ENCODE results near the gene KATNAL2.

KATNAL2 gene

DNA sequence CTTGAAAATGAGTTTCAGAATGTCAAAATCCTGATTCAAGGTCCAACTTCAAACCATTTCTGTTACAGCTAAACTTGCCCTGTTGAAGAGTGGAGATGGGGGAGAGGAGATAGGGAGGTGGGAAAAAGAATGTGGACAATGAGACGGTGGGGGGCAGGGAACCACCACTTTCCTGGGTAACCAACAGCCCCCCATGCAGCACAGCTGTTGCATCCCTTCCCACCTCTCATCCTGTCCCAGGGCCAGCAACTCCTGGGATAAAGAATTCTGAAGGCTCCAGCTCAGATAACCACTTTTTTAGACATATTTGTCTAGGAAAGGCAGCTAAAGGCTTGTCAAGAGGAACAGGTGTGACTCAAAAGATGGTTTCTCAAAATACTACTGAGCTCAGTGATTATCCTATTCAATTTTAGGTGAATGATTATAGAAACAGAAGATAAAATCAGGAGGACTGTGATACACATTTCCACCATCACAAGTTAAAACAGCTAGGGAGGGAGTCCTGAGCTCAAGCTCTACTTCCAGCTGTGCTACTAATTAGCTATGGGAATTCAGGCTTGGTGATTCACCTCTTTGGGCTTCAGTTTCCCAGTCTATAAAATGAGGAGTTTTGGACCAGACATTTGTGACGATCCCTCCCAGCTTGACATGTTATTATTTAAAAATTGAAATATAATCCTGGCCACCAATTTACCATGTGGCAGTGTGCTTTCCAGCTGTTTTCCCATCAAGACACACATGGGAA lies 196.6 kb downstream of the KATNAL2 start:
- DNase-seq = no peak

DNA sequence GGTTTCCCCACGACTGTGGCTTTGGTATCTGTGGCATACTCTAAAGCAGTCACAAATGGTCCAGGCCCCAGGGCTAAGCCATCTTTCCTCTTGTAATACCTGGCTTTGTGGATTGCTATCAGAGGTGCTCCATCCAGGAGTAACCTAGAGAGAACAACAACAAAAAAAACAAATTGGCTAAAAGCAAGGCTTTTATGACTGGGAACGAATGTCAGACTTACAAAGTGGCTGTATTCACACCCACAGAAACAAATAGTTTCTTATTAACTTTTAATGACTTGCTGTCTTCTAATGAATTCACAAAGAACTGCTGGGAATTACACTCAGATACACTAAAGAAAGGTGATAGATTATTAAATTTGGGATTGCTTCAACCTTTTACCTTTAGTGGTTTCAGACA lies 197.8 kb downstream of the KATNAL2 start:
- no peak for DNase-seq

DNA sequence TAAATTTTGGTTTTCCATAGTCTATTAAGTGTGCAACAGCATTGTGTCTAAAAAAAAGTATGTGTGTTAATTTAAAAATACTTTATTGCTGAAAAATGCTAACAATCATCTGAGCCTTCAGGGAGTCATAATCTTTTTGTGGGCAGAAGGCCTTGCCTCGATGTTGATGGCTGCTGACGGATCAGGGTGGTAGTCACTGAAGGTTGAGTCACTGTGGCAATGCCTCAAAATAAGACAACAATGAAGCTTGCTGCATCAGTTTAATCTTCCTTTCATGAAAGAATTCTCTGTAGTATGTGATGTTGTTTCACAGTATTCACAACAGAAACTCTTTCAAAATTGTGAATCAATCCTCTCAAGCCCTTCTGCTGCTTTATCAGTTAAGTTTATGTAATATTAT lies 201.6 kb downstream of the KATNAL2 start:
- DNase-seq = no peak

DNA sequence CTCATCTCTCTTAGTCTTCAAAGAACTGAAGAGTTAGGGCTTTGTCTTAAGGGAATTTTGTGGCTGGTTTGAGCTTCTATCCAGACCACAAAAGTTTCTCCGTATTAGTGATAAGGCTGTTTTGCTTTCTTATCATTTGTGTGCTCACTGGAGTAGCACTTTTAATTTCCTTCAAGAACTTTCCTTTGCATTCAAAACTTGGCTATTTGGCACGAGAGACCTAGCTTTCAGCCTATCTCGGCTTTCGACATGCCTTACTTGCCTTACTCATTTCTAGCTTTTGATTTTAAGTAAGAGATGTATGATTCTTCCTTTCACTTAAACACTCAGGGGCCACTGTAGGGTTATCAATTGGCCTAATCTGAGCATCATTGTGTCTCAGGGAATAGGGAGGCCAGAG lies 203.0 kb downstream of the KATNAL2 start:
- no peak for DNase-seq

DNA sequence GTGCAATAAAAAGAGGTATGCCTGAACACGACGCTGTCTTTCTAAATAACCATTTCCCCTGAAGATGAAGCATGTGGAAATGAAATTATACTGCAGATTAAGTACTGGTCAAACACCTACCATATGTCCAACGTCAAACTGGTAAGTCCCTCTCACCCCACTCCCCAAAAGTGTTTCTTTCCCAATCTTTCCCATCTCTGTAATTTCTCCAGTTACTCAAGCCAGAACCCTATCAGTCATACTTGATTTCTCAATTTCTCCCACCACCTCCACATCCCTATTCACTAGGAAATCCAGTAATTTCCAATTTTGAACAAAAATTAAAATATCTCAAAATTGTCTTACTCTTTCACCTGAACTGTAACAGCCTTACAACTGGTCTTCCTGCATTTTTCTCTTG lies 203.7 kb downstream of the KATNAL2 start:
- DNase-seq = no peak

DNA sequence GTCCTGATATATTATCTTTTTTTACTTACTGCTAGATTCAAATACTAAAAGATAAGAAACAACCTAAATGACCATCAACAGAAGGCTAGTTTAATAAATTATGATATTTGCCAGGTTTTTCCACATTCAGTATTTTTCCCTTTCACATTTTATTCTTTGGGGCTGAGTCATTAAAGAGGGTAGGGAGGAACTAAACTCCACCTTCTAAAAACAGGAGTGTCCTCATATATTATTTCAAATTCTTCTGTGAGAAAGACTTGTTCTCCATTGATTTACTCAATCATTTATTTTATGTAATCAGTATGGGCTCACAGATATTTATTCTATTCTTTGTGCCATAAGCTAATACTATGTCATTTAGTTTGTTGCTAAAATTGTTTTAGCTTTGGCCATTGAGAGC lies 223.9 kb downstream of the KATNAL2 start:
- no peak for DNase-seq

DNA sequence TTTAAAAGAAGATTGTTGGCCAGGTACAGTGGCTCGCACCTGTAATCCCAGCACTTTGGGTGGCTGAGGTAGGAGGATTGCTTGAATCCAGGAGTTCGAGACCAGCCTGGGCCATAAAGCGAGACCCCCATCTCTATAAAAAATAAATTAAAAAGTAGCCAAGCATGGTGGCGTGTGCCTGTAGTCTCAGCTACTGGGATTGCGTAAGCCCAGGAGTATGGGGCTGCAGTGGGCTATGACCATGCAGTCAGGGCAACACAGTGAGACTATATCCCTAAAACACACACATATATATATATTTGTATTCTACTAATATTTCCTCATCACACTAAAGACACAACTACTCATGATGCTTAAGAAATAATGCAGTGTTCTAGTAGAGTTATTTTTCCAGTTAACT lies 225.8 kb downstream of the KATNAL2 start:
- no peak for DNase-seq

DNA sequence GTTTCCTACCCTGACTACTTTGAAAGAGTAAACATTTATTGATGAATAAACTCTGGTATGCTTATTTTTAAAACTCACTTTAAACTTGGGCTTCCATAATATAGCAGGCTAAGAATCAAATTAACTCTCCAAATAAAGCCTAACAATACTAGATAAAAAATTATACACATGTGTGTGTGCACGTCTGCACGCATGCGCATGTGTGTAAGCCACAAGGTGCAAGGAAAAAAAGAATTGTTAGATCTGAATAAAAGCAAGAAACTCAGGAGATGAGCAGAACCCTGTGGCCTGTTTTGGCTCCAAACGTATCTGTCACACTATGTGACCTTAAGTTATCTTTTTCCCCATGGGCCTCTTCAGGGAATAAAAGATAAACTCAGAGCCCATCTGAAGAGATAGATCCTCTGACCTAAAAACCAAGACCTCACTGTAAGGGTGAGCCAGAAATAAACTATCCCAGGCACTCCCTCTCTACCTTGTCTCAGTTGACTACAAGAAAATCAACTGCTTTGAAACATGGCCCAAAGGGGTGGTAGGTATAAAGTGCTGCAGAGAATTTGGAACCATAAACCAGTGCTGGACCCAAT lies 226.6 kb downstream of the KATNAL2 start:
- DNase-seq = no peak

DNA sequence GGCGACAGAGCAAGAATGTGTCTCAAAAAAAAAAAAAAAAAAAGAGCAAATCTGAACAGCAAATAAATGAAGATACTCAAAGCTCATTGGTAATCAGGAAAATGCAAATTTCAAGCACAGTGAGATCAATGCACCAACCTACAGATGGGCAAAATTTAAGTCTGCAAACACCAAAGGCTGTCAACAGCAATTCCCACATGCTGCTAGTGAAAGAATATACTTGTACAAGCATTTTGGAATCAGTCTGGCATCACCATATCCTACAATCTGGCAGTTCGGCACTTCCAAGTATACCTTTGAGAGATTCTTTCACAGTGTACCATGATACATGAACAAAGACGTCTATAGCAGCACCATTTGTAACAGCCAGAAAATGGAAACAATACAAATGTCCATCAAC lies 228.8 kb downstream of the KATNAL2 start:
- no peak for DNase-seq

DNA sequence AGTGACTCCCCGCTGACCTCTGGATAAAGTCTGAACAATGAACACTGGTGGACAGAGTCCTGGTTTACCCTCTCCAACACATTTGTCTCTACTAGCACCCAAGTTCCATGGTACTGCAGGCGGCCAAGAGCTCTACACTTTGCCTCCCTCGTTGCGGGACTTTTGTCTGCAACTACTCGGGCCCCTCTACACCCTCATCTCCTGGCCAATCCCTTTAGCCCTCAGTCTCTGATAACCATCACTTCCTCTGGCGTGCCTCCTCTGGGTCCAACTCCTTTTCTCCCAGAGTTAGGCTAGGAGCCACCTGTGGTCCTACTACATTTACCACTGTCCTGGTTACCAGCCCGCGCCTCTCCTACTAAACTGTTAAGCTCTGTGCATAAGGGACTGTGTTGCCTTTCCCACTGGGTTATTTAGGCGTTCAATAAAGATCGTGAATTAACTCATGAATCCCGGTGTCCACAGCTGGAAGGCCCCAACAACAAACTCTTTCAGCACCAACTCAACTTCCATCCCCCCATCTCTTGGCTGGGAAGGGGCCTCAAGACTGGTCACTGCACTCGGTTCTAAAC lies 232.1 kb downstream of the KATNAL2 start:
- DNase-seq = no peak

DNA sequence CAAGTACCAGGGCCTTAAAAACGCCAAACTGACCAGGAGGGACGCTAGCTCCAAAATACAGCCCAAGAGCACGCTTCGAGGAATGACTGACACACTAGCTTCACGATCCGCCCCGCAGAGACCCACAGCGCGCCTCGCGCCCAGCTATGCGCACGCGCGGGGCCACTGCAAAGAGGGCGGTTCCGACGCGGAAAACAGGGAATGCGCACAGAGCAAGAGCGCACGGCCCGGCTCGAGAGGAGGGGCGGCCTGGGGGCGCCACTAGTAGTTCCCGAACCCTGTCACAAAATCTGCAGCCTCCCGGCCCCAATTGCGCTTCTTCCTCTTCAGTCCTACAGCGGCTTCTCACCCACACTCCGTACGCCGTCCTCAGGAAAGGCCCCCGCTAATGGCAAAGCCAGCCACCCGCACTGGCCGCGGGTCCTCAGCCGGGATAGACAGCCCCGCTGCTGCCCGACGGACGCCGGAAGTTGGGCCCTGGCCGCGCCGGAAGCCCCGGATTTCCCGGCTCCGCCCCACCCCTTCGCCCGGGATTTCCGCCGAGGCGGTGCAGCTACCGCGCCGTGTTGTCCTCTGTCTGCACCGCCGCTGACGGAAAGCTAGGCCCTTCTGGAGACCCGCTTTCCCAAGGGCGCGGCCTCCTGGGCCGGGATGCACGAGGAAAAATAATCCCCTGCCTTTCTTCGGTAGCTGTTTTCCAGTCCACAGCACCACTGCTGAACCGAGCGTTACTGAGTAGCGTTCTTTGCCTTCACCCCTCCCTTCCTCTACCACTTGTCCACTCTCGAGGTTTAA lies 232.8 kb downstream of the KATNAL2 start, which contains the start of gene HDHD2:
Gene HDHD2, minus strand, starts transcription at position 472 of the 795 bp plus-strand sequence. CDS start 14,061 bp downstream, outside the sequence.
- DNase-seq = peak; percentile 96

DNA sequence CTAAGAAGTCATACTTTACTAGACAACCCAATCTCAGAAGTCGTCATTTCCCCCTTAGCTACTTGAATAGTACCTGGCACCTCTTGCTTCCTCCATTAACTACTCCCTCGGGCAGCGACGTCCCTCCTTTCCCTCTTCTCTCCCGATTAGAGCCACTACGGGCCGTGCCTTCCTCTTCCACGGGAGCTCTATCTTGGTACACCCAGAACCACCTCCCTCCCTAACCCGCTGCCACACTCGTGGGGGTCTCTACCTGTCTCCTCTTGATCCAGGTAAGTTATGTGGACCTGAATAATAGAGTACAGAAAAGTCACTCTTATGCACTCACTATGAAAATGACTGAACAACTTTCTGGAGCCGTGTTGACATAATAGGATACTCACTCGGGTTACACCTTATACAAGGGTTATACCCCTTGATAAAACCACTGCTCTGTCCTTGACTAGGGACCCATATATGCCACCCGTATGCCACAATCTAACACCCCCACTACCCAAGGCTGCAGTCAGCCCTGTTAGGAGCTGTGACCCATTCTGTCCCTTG lies 233.5 kb downstream of the KATNAL2 start:
- DNase-seq = no peak

DNA sequence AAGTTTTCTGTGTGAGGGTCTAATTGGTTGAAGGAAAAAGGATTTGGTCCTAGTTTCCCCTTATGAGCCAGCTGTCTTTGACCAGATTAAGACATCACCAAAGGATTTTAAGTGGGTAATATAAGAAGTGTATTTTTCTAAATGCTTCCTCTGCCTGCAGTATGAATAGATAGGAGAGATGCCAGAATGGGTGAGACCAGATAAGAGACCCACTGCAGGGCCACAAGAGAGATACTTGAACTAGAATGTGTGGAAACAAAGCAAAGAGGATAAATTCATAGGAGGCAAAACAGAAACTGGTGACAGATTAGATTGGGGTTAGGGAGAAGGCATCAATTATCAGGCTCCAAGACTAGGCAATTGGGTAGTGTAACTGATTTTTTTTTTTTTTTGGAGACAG lies 234.0 kb downstream of the KATNAL2 start:
- no peak for DNase-seq
